DMS53 (cell line): ENCODE measurements around the gene OR8B4.
"Not testable (repeated sequence)": the region's sequence is repeated elsewhere in the genome, so short reads cannot be mapped to it uniquely, and the experiment has no call there.

Source experiments
- DNase-seq: peaks from one replicate; lab custom pipeline; 2025; lab: John Stamatoyannopoulos, UW

OR8B4 gene

GRCh38 chr11:124405581-124405980 lies 19.1 kb downstream of the OR8B4 start:
- DNase-seq, result no peak

GRCh38 chr11:124403186-124403585 lies 21.5 kb downstream of the OR8B4 start:
- DNase-seq, result not testable (repeated sequence)

DNA sequence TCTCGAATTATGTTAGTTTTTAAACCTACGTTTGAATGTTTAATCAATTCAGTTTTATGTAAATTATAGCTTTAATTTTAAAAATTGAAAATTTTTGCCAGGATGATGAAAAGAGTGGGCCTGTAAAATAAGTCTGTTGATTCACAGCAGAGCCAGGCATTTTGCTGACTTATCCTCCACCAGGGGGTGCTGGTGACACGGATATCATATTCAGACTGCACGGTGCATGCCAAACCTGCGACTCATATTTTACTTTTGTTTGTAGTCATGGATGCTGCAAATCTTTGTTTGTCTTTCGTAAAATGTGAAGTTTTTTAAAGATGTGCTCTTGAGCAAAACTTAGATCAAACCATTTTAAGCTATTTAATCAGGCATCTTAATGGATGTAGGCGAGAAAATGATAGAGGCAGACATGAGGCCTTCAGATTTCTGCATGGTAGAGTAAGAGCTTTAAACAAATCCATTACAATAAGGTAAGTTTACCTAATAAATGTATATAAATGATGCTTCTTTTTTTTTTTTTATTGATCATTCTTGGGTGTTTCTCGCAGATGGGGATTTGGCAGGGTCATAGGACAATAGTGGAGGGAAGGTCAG lies 22.2 kb downstream of the OR8B4 start:
- peak; percentile 86 for DNase-seq

DNA sequence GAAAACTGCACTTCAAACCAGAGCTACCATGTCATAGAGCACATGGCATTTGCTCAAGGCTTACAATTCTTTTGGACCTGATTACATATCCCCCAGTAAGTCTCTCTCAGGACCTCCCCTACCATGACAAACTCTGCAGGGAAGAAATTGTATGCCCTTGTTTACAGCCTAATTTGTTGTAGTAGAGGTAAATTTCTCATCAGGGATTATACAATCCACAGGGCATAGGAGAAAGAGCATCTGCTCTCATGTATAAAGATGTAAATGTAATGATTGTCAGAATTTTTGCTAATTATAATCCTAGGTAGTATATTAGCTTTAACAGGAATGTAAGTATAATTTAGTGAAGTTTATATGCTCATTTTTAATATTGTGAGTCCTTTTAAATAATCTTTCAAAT lies 25.7 kb downstream of the OR8B4 start, which contains the start of gene OR8B3:
Gene OR8B3 (minus strand): TSS at position 101 of the 400 bp plus-strand sequence. CDS start 1,673 bp downstream, outside the sequence.
- DNase-seq, result no peak

- DNase-seq, result not testable (repeated sequence)
These were observed 27.8 kb downstream of the OR8B4 start for GRCh38 chr11:124396847-124397246.

DNA sequence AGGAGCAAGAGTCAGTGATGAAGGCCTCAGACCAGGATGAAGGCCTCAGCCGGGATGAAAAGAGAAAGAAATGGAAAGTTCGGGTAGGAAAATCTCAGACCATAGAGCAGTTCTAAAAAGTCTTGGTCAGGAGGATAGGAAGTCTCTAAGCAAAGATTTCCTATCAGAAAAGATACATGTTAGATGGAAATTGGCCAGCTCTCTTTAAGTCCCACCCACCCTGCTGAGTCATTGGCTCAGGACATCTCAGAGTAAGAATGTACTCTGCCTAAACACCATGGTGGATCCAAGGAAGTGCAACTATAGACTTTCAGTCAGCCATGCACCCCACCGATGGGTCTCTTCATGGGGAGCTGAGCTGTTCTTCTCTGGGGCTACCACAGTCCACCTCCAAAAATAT lies 30.3 kb downstream of the OR8B4 start:
- peak; percentile 39 for DNase-seq

- DNase-seq, result no peak
These were observed 40.3 kb downstream of the OR8B4 start, which contains the start of gene OR8B2 for GRCh38 chr11:124384399-124384798. Gene OR8B2 (minus strand): TSS chr11:124384499. CDS start chr11:124383343, 1,156 bp downstream.

DNA sequence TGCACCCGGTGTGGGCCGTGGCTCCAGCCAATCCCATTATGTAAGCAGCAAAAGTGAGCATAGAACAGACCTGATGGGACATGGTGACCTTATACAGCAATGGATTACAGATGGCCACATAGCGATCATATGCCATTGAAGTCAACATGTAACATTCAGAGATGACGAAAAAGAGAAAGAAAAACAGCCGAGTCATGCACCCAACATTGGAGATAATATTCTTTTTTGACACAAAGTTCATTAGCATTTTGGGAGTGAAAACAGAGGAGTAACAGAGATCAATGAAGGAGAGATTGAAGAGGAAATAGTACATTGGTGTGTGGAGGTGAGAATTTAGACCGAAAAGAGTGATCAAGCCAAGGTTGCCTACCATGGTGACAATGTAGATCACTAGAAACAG lies 41.8 kb downstream of the OR8B4 start:
- not testable (repeated sequence) for DNase-seq

DNA sequence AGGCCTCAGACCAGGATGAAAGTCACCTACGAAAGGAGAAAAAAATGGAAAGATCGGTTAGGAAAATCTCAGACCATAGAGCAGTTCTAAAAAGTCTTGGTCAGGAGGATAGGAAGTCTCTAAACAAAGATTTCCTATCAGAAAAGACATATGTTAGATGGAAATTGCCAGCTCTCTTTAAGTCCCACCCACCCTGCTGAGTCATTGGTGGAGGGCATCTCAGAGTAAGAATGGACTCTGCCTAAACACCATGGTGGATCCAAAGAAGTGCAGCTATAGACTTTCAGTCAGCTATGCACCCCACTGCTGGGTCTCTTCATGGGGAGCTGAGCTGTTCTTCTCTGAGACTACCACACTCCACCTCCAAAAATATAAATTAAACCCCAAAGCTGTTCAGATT lies 44.1 kb downstream of the OR8B4 start:
- no peak for DNase-seq

DNA sequence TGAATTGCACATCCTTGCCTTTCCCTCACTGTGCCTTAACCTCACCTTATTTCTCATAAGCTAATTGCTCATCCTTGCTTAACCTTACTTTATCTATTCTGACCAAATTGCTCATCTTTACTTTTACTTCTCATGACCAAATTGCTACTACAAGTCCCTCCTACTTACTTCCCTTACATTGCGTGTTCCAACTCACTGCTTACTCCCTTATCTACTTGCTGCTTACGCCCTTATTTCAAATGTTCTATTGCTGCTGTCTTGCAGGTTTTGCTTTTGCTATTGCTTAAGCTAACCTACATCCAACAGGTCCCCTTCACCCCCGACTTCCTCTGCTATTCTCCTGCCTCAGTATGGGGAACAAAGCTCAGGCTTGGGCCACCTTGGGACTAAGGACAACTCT lies 48.4 kb downstream of the OR8B4 start:
- no peak for DNase-seq
